Measurements from ENCODE around the gene BRD1. TPM values are rescaled to one million over a fixed set of nuclear protein-coding genes. Genes with fewer than 3 reads are reported as not detected.

BRD1 gene
- total and polyA plus RNA-seq, 2 experiments from 2014 or later = 25.0 to 25.9 TPM

GRCh38 chr22:49817359-49817758 is 10.3 kb downstream of the BRD1 start:
- DNase-seq (ENCODE audit: low spot score) = no peak
- Histone ChIP-seq H3K36me3 (replicated peaks; ENCODE audit: insufficient read depth, low read depth) (no peaks in the 10 kb centered on the region), H3K79me2 (peaks cover 100% of the 10 kb centered on the region)

GRCh38 chr22:49815641-49816091 is 12.0 kb downstream of the BRD1 start:
- 93% methylated on average over 15 of the region's 15 CpGs for WGBS (ENCODE audit: low lambda C conversion rate, missing lambda C conversion rate)
- H3K27ac ChIP-seq = no peak overlapping the region
- H3K4me1 ChIP-seq (ENCODE audit: insufficient read depth) = no peaks in the 10 kb centered on the region
- no peaks in the 10 kb centered on the region for H3K36me3 ChIP-seq (replicated peaks; ENCODE audit: insufficient read depth, low read depth)
- H3K9me3 ChIP-seq (ENCODE audit: low read depth) = no peaks in the 10 kb centered on the region
- H3K4me2 ChIP-seq = no peak overlapping the region
- H3K27me3 ChIP-seq = no peaks in the 10 kb centered on the region
- no peak overlapping the region for H2AFZ ChIP-seq
- TF ChIP-seq CTCF (IDR thresholded peaks at IDR 0.05; ENCODE audit: poor library complexity) (no peak), EZH2 (IDR thresholded peaks at IDR 0.05; ENCODE audit: borderline replicate concordance) (no peak), EZH2phosphoT487 (IDR thresholded peaks at IDR 0.05; ENCODE audit: low read depth, severe bottlenecking, unreplicated experiment) (no peak)
- peaks cover 100% of the 10 kb centered on the region for H3K79me2 ChIP-seq
- H3K4me3 ChIP-seq = no peak overlapping the region
- DNase-seq (ENCODE audit: low spot score) = no peak
- no peaks in the 10 kb centered on the region for H3K9me2 ChIP-seq (replicated peaks; ENCODE audit: insufficient read depth)
- peaks cover 100% of the 10 kb centered on the region for H4K20me1 ChIP-seq (ENCODE audit: insufficient read depth, poor library complexity, severe bottlenecking)

More at GRCh38 chr22:49817359-49817758, 10.3 kb downstream of the BRD1 start:
- no peak overlapping the region for H3K4me2 ChIP-seq
- WGBS (ENCODE audit: low lambda C conversion rate, missing lambda C conversion rate) = 98% methylated on average over 3 of the region's 3 CpGs
- peaks cover 100% of the 10 kb centered on the region for H4K20me1 ChIP-seq (ENCODE audit: insufficient read depth, poor library complexity, severe bottlenecking)
- H3K4me1 ChIP-seq (ENCODE audit: insufficient read depth) = no peaks in the 10 kb centered on the region
- no peaks in the 10 kb centered on the region for H3K27me3 ChIP-seq
- H3K4me3 ChIP-seq = no peak overlapping the region
- H3K9me2 ChIP-seq (replicated peaks; ENCODE audit: insufficient read depth) = no peaks in the 10 kb centered on the region
- H2AFZ ChIP-seq = no peak overlapping the region
- H3K9me3 ChIP-seq (ENCODE audit: low read depth) = no peaks in the 10 kb centered on the region
- H3K27ac ChIP-seq = no peak overlapping the region
- TF ChIP-seq CTCF (IDR thresholded peaks at IDR 0.05; ENCODE audit: poor library complexity) (no peak), EZH2 (IDR thresholded peaks at IDR 0.05; ENCODE audit: borderline replicate concordance) (no peak), EZH2phosphoT487 (IDR thresholded peaks at IDR 0.05; ENCODE audit: low read depth, severe bottlenecking, unreplicated experiment) (no peak)

- no peak for DNase-seq (ENCODE audit: low spot score)
- Histone ChIP-seq H3K4me2 (no peak overlapping the region), H4K20me1 (ENCODE audit: insufficient read depth, poor library complexity, severe bottlenecking) (peaks cover 100% of the 10 kb centered on the region), H3K9me2 (replicated peaks; ENCODE audit: insufficient read depth) (no peaks in the 10 kb centered on the region), H3K27me3 (no peaks in the 10 kb centered on the region), H2AFZ (no peak overlapping the region), H3K27ac (no peak overlapping the region), H3K9me3 (ENCODE audit: low read depth) (no peaks in the 10 kb centered on the region), H3K4me3 (no peak overlapping the region), H3K79me2 (peaks cover 100% of the 10 kb centered on the region), H3K36me3 (replicated peaks; ENCODE audit: insufficient read depth, low read depth) (no peaks in the 10 kb centered on the region), H3K4me1 (ENCODE audit: insufficient read depth) (peaks cover 4% of the 10 kb centered on the region)
- TF ChIP-seq EZH2 (IDR thresholded peaks at IDR 0.05; ENCODE audit: borderline replicate concordance) (no peak), CTCF (IDR thresholded peaks at IDR 0.05; ENCODE audit: poor library complexity) (no peak), EZH2phosphoT487 (IDR thresholded peaks at IDR 0.05; ENCODE audit: low read depth, severe bottlenecking, unreplicated experiment) (no peak)
- 83% methylated on average over 8 of the region's 8 CpGs for WGBS (ENCODE audit: low lambda C conversion rate, missing lambda C conversion rate)
Observed at GRCh38 chr22:49814856-49815255, 12.8 kb downstream of the BRD1 start.
